GM21723 (cell line): Measurements from ENCODE around the gene ZDHHC12.

Experiments
- ATAC-seq: cut with Tn5 transposase; IDR thresholded peaks from one replicate; pipeline ENCODE4 v1.9.1; 2021; ENCODE audit warnings: mild to moderate bottlenecking, moderate library complexity; ENCODE audit not compliant: unreplicated experiment

ZDHHC12 gene

DNA sequence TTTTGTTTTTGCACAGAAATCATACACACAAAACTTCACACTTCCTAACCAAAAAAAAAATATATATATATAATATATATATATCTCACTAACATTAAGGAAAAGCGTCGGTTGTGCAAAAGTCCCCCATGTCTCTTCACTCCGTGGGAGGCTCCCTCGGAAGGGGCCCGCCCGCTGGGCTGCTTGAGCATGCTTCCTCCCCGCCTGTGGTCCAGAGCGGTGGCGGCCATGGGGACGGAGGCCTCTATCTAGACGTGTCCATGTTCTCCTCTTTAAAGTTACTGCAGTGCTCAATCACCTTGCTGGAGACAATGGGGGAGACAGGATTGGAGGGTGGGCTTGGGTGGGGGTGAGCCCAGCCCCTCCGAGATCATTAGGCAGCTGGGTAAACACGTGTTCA is 7.2 kb upstream of the ZDHHC12 start:
- no peak for ATAC-seq

DNA sequence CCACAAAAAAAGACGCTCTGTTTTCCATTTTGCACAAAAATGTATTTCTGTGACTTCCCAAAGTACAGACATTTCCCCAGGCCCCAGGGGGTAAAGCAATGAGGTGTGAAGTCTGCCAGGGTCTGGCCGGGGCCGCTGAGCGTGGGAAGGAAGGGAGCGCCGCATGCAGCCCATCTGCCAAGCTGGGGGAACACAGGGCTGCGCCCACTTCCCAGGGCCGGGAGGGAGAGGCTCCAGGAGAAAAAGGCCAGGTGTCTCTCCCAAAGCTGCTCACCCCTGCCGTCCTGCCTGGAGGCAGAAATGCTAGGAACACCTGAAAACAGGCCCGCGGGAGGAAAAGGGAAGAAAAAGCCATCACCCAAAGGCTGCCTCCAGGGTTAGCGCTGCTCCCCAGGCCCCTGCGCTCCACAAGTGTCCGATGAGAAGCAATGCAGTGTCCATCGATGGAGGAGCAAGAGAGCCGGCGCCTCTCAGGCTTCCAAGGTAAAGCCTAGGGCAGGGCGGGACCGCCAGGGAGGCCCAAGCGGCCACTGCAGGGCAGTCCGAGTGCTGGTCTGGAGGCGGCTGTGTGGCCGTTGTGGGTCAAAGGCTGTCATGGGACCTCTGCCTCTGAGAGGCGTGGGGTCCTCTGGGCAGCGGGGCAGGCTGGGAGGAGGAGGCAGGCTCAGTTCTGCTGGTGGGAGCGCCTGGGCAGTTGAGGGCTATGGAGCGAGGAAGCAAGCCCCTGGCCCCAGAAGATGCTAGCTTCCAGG is 6.0 kb upstream of the ZDHHC12 start:
- no peak for ATAC-seq

- no peak for ATAC-seq
Observed at GRCh38 chr9:128729302-128729701, 5.4 kb upstream of the ZDHHC12 start.

DNA sequence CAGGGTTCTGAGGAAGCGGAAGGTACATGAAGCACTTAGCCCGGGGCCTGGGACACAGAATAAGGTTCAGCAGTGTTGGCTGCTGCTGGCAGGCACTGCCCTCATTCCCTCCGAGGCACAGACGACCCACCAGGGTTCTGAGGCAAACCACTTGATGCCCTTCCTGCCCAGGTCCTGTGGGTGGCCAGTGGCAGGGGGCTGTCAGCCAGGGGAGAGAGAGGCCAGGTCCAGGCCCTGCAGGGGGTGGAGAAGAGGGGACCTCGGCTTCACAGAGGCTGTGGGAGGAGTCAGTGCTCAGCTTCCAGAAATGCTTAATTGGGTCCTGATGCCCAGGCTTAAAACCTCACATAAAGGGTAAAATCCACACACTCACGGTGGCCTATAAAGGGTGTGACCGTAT is 4.4 kb upstream of the ZDHHC12 start:
- no peak for ATAC-seq

DNA sequence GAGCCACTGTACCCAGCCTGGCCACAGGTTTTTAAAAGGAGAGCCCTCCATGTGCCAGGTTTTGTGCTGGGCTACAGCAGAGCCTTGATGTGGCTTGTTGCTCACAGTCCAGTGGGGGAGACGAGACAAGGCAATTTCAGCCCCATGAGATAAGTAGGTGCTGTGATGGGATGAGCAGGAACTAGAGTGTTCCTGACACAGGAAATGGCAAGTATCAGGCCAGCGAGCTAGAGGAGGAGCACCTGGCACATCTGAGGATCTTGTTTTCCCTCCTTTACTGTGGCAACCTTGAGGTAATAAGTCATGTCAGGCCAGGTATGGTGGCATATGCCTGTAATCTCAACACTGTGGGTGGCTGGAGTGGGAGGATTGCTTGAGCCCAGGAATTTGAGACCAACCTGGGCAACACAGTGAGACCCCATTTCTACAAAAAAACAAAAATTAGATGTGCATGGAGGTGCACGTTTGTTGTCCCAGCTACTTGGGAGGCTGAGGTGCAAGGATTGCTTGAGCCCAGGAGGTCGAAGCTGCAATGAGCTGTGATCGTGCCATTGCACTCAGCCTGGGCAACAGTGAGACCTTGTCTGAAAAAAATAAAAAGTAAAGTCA is 3.8 kb upstream of the ZDHHC12 start:
- ATAC-seq = no peak

- peak; percentile 17 for ATAC-seq
Observed at GRCh38 chr9:128724744-128725211, 851 bp upstream of the ZDHHC12 start.

DNA sequence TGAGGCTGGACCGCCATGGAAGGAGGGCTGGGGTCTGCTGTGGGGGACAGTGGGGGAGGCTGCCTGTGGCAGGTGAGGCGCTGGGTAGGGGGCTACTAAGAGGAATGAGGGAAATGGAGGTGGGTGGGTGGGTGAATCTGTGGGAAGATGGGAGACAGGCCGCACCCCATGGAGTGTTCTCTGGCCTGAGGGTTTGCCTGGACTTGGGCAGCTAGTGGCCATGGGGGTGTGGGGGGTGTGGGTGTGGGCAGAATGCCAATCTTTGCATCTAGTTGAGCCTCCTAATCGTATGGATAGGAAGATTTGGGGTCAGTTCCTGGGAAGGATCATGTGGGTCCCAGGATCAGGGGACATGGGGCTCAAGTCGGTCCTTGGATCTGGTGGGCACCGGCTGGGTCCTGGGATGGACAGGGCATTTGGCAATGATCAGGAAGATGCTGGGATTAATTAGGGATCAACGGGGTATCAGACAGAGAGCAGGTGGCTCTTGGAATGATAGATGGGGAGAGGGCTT is 518 bp downstream of the ZDHHC12 start:
- no peak for ATAC-seq

- no peak for ATAC-seq
Observed at GRCh38 chr9:128722380-128723351, 1.3 kb downstream of the ZDHHC12 start.

DNA sequence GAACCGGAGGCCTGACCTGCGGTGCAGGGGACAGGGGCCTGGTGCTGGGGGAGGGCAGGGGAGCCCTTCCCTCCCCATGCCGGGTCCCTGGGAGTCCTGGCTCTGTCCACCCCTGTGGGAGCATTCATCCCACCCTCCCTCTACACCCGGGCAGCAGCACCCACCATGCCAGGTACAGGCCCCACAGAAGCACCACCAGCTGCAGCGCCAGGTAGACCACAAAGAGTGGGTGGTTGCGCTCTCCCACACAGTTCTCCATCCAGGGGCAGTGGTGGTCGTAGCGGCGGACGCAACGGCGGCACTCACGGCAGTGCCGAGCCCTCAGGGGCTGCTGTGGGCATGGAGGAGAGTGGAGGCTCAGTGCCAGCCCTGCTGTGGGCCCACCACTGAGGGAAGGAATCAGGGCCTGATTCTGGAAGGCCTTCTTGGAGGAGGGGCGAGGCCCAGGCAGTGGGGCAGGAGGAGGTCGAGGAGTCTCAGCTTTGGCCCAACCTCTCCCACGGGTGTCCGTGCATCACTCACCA is 2.4 kb downstream of the ZDHHC12 start:
- no peak for ATAC-seq

GRCh38 chr9:128720841-128721486 is 3.0 kb downstream of the ZDHHC12 start:
- no peak for ATAC-seq

DNA sequence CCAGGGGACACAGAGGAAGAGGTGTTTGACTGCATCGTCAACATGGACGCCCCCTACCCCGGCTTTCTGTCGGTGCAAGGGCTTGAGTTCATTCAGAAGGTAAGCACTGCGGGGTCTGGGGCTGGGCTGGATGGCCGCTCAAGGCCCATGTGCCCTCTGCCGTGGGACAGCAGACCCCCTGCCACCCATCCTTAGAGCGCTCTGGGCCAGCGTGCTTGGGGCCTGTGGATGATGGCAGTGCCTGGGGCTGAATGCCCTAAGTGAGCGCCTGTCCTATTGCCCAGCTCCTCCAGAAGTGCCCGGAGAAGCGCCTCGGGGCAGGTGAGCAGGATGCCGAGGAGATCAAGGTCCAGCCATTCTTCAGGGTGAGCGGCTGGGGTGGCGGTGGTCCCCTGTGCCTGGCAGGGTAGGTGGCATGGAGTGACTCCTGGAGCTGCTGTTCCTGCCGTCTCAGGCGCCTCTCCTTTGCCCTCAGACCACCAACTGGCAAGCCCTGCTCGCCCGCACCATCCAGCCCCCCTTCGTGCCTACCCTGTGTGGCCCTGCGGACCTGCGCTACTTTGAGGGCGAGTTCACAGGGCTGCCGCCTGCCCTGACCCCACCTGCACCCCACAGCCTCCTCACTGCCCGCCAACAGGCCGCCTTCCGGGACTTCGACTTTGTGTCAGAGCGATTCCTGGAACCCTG is 3.9 kb downstream of the ZDHHC12 start:
- ATAC-seq = no peak

- no peak for ATAC-seq
Observed at GRCh38 chr9:128718475-128718874, 5.5 kb downstream of the ZDHHC12 start.

DNA sequence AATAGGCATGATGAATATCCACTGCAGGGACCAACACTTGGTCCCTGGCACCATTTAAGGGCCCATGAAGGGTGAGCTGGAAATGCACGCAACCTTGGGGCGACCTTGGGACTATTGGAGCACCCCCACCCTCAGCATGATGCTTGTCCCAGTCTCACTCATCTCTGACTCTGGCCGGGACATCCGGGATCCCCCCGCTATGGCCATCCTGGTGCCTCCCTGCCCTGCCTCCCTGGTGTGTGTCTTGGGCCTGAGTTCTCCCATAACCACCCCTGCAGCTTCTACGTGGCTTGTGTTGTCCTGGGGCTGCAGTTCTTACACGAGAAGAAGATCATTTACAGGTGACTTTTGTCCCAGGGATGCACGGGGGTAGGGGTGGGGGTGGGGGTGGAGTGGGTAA is 5.9 kb downstream of the ZDHHC12 start:
- ATAC-seq = no peak

GRCh38 chr9:128716581-128717254 is 7.2 kb downstream of the ZDHHC12 start:
- ATAC-seq = no peak

- no peak for ATAC-seq
Observed at GRCh38 chr9:128715436-128715750, 8.5 kb downstream of the ZDHHC12 start.

DNA sequence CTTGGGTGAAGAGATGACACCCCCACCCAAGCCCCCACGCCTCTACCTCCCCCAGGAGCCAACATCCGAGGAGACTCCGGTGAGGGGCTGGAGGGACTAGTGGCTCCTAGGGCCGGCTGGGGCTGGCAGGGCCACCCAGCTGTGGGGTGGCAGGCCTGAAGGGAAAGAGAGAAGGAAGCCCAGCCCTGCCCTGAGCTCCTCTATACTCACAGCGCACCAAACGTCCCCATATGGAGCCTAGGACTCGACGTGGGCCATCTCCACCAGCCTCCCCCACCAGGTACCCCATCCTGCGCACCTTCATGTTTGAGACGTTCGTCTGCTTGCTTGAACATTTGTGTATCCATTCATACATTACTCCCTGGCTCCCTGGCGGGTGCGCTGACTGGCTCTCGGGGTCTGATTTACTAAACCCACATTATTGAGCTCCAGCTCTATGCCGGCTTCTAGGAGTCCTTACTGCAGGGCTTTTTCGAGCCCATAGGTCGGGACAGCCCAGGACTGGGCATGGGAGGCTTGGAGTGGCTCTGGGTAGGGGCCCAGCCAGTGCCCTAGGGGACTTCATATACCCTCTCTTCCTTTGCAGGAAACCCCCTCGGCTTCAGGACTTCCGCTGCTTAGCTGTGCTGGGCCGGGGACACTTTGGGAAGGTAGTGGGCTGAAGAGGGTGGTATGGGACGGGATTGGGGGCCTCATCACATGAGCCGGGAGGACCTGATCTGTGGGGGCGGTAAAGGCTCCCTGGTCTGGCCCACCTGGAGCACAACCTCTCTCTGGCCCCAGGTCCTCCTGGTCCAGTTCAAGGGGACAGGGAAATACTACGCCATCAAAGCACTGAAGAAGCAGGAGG is 9.1 kb downstream of the ZDHHC12 start:
- ATAC-seq = no peak

GRCh38 chr9:128713941-128714573 is 9.9 kb downstream of the ZDHHC12 start:
- no peak for ATAC-seq

DNA sequence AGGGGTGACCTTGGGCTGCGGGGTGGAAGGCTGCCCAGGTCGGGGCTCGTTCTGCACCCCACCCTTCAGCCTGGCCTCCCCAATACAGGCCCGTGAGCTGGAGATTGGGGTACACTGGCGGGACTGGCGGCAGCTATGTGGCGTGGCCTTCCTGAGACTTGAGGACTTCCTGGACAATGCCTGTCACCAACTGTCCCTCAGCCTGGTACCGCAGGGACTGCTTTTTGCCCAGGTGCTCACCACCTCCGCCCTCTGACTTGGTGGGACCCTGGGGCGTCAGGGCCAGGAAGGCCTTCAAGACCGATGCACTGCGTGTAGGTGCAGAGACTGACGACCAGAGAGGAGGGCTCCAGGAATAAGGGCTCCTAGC is 10.5 kb downstream of the ZDHHC12 start:
- ATAC-seq = no peak
